PFSK-1 (cell line): ENCODE data around the gene CCDC127.

Experiments
- FOXP2 ChIP-seq: optimal IDR thresholded peaks from 2 replicates; pipeline ENCODE3; 2011; ENCODE audit warnings: borderline replicate concordance, control low read depth, inconsistent platforms; ENCODE audit not compliant: insufficient read depth; ENCODE audit errors: extremely low read length, extremely low read depth
- POLR2AphosphoS5 ChIP-seq: IDR thresholded peaks from 2 replicates; pipeline ENCODE4 v1.6.1; 2012; ENCODE audit warnings: low read depth, mild to moderate bottlenecking, control low read depth, low read length, moderate library complexity
- TAF1 ChIP-seq: IDR thresholded peaks from 2 replicates; pipeline ENCODE4 v1.6.1; 2012; ENCODE audit warnings: low read length, control low read depth, borderline replicate concordance; ENCODE audit not compliant: insufficient read depth
- TF ChIP-seq, protein P1 (sequence below), 2 experiments: IDR thresholded peaks; 2 replicates each; pipeline versions ENCODE4 v1.6.1 to v1.8.0; 2011 to 2012; ENCODE audit warnings: low read depth in 2 of 2, low read length in 2 of 2, control low read depth in 1 of 2, inconsistent platforms in 1 of 2, mild to moderate bottlenecking in 1 of 2, moderate library complexity in 1 of 2; ENCODE audit not compliant: insufficient read depth in 1 of 2

DNA sequence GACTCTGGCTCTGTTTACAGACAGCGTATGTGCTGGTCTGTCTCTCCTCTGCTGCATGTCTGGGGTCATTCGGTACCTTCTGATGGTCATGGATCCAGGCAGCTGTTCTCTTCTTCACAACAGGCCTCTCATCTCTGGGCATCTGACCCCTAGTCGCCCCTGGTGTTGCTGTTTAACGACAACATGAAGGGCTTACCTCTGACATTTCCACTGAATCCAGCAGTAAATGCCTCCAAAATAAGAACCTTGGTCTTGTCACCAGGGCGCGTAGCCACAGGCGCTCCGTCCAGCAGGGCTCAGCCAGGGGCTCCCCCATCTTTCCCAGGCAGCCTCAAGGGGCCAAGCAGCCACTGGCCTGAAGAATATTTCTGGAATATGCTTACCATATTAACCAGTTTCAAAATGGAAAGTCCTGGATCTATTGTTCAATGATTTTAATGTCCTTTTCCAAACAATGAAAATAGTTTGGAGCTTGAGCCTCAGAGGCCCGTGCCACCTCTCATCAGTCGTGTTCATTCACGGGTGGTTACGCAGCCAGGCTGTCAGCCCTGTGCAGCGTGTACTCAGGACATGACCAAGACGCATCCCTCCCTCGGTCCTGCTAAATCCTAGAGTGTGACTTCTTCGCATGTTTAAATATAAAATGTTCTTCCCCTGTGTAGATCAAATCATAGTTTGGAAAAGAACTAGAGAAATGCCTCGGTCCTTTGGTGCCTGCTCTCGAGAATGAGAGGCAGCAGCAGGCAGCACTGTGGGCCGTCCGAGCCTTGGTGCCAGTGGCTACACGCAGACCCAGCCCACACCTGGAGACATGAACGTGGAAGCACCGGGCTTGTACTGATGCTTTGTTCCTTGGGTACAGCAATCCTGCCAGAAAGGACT is 56.8 kb downstream of the CCDC127 start:
- no peak for TF ChIP-seq FOXP2
- no peak for TF ChIP-seq TAF1
- TF ChIP-seq, protein P1, sequence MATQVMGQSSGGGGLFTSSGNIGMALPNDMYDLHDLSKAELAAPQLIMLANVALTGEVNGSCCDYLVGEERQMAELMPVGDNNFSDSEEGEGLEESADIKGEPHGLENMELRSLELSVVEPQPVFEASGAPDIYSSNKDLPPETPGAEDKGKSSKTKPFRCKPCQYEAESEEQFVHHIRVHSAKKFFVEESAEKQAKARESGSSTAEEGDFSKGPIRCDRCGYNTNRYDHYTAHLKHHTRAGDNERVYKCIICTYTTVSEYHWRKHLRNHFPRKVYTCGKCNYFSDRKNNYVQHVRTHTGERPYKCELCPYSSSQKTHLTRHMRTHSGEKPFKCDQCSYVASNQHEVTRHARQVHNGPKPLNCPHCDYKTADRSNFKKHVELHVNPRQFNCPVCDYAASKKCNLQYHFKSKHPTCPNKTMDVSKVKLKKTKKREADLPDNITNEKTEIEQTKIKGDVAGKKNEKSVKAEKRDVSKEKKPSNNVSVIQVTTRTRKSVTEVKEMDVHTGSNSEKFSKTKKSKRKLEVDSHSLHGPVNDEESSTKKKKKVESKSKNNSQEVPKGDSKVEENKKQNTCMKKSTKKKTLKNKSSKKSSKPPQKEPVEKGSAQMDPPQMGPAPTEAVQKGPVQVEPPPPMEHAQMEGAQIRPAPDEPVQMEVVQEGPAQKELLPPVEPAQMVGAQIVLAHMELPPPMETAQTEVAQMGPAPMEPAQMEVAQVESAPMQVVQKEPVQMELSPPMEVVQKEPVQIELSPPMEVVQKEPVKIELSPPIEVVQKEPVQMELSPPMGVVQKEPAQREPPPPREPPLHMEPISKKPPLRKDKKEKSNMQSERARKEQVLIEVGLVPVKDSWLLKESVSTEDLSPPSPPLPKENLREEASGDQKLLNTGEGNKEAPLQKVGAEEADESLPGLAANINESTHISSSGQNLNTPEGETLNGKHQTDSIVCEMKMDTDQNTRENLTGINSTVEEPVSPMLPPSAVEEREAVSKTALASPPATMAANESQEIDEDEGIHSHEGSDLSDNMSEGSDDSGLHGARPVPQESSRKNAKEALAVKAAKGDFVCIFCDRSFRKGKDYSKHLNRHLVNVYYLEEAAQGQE (IDR thresholded peaks at IDR 0.05; ENCODE audit: insufficient read depth in 1 of 2, low read depth in 2 of 2, low read length in 2 of 2) = no peak
- no peak for TF ChIP-seq POLR2AphosphoS5
